ENCODE results near the gene TMEM271. TPM values are rescaled to one million over a fixed set of nuclear protein-coding genes. Genes with fewer than 3 reads are reported as not detected.

TMEM271 gene, protein sequence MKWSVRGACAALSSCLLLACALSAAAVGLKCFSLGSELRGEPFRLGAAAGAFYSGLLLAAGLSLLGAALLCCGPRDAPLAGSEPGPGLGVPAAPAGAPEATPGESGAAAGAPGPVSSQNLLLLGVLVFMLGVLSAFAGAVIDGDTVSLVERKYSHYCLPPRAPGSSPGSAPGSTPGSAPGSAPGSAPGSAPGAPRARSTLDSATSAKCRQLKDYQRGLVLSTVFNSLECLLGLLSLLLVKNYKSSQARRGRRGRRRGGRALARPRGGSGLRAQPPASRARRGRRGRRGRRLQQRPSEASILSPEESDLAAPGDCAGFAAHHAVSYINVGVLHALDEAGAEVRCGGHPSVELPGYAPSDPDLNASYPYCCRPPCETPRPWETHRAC
- total RNA-seq (2022; extraction: Qiagen RNA extraction; ENCODE audit: low read depth) = not detected in 5 replicates

DNA sequence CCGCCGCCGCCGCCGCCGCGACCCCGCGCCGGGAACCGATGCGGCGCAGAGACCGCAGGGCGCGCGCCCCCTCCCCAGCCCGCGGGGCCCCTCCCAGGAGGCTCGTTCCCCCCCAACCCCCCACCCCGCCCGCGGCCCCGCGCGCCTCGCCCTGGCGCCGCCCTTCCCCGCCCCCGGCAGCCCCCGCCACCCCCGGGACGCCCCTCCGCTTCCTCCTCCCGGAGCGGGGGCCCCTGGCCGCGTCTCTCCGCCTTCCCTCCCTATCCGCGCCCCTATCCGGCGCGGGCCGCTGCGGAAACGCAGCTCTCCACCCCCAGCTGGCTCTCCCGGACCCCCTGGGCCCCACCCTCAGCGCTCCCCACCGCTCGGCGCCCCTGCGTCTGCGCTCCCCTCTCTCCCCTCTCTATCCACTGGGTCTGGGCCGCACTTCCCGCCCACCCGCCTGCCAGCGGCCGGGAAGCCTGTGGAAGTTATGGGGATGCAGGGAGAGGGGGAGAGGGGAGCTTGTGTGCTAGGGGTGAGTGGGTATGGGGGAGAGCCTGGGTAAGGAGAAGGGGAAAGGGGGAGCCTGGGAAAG lies at the start of gene TMEM271:
Gene TMEM271 (minus strand): TSS at position 51 of the 577 bp plus-strand sequence. CDS start 233 bp downstream, outside the sequence.

DNA sequence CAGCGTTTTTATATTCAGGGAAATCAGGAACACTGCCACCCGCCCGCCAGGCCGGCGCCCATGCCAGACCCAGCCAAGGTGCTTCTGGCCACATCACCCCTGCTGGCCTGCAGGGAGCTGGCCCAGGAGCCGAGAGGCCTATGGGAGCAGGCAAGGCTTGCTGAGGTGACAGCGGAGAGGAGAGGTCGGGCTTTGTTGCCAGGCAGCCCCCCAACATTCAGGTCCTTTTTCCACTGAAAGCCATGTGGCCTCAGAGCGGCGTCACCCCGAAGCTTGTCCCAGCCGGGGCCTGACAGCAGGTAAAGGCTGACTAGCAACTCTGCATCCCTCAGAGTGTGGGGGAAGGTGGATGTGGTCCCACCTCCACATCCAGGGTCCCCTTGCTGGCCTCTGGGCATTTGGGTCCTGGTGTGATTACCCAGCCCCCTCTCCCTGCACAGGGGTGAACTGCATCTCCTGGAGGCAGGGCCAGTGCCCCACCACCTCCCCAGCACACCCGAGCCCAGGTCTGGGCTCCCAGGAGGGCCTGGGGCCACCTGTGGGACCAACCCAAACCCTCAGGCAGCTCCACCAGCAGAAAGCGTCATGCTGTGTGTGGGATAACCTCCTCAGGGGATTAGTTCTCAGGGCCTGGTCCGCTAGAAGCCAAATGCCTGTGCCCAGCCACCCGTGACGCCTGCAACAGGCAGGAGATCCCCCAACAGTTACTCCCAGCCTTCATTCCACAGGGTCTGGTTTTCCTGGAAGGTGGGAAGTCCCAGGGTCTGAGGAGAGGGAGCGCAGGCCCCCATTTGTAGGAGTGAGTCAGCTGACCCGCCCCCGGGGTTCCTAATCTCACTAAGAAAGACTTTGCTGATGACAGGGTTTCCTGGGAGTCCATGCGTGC lies 48.9 kb upstream of the TMEM271 start, which contains the start of gene PDE6B:
Gene PDE6B (plus strand): TSS at position 869 of the 886 bp plus-strand sequence. CDS start 54 bp downstream, outside the sequence.

Other genes with a start within 250 kb of the TMEM271 start
- 2.4 to 3.7 TPM (median 3.0 TPM) in 5 replicates for gene ZNF141, start 238.5 kb downstream of the TMEM271 start, total RNA-seq (2022; extraction: Qiagen RNA extraction; ENCODE audit: low read depth)
- gene ZNF721, start 77.1 kb downstream of the TMEM271 start, total RNA-seq (2022; extraction: Qiagen RNA extraction; ENCODE audit: low read depth) = 11.7 to 18.8 TPM (median 16.4 TPM) in 5 replicates
- gene PIGG, start 77.1 kb downstream of the TMEM271 start, total RNA-seq (2022; extraction: Qiagen RNA extraction; ENCODE audit: low read depth) = 22.9 to 28.6 TPM (median 26.0 TPM) in 5 replicates
- not detected in 5 replicates for gene PDE6B, start 49.3 kb upstream of the TMEM271 start, total RNA-seq (2022; extraction: Qiagen RNA extraction; ENCODE audit: low read depth)
- 350 to 456 TPM (median 373 TPM) in 5 replicates for gene ATP5ME, start 98.0 kb upstream of the TMEM271 start, total RNA-seq (2022; extraction: Qiagen RNA extraction; ENCODE audit: low read depth)
- 7.6 to 12.9 TPM (median 10.1 TPM) in 5 replicates for gene MYL5, start 98.2 kb upstream of the TMEM271 start, total RNA-seq (2022; extraction: Qiagen RNA extraction; ENCODE audit: low read depth)
- gene SLC49A3, start 112.9 kb upstream of the TMEM271 start, total RNA-seq (2022; extraction: Qiagen RNA extraction; ENCODE audit: low read depth) = 0.09 to 0.29 TPM (median 0.14 TPM) in 4 of 5 replicates, not detected in the other
- gene PCGF3, start 129.5 kb upstream of the TMEM271 start, total RNA-seq (2022; extraction: Qiagen RNA extraction; ENCODE audit: low read depth) = 17.8 to 22.8 TPM (median 20.2 TPM) in 5 replicates
- gene CPLX1, start 249.8 kb upstream of the TMEM271 start, total RNA-seq (2022; extraction: Qiagen RNA extraction; ENCODE audit: low read depth) = 0.24 to 0.68 TPM (median 0.55 TPM) in 5 replicates

Measured in A549 treated with DMSO at 1 μM for 4 hours (cell line).